Heart left ventricle (tissue), 13 donors: ENCODE measurements around the gene ZZZ3.

Source experiments
- POLR2A ChIP-seq, 2 donors: fragments of 450-650 bp; IDR thresholded peaks; one replicate each; pipeline ENCODE4 v1.6.1; 2017; ENCODE audit warnings: antibody characterized with exemption in 2 of 2, mild to moderate bottlenecking in 2 of 2, moderate library complexity in 2 of 2
- TF ChIP-seq, protein P1 (sequence below), 12 donors: fragments of 200-600 bp; sonication (generic) in 4 of 12; IDR thresholded peaks; one replicate each; pipeline versions ENCODE4 v1.5.0 to v1.8.0; 2018 to 2022; ENCODE audit warnings: antibody characterized with exemption in 12 of 12, mild to moderate bottlenecking in 5 of 12
- donor health status: ischemic (EF 13 %, LVEDD 7.1; RV severe dilation, severe dysfunction).
- donor health status: DM: no; HTN: yes; CAD: no.
- donor health status: DM: no; HTN: no; CAD: no.
- donor health status: ischemic (EF 25% LVEDD 6.9; RV normal size, moderate dysfunction).
- donor health status: ischemic (EF 25% LVEDD 5.7; RV mildly dilated, moderate dysfunction).
- donor health status: ischemic (EF 35%, LVEDD 5.7; RV mildly dilated, moderate dysfunction).
- donor health status: nonischemic (EF 11% LVEDD 7.7; RV severe dilation, severe dysfunction).
- donor health status: DM: yes; HTN: yes; CAD: no.
- donor health status: PGD.
- donor health status: ischemic (EF 29% LVEDD 5.4; RV normal size, mild dysfunction).
- donor health status: nonischemic (EF 23%, LVEDD 6.1; RV moderate dilation, normal function).

DNA sequence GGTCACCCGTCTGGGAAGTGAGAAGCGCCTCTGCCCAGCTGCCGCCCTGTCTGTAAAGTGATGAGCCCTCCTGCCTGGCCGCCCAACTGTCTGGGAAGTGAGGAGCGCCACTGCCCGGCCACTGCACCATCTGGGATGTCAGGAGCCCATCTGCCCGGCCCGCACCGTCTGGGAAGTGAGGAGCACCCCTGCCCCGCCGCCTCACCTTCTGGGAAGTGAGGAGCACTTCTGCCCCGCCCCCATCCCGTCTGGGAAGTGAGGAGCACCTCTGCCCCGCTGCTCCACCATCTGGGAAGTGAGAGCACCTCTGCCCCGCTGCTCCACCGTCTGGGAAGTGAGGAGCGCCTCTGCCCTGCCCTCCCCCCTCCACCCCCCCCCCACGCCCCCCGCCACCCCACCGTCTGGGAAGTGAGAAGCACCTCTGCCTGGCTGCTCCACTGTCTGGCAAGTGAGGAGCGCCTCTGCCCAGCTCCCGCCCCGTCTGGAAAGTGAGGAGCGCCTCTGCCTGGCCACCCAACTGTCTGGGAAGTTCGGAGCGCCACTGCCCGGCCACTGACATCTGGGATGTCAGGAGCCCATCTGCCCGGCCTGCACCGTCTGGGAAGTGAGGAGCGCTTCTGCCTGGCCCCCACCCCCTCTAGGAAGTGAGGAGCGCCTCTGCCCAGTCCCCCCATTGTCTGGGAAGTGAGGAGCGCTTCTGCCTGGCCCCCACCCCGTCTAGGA lies 4.5 kb upstream of the ZZZ3 start:
- no peak for TF ChIP-seq POLR2A (IDR thresholded peaks at IDR 0.05)
- TF ChIP-seq, protein P1, sequence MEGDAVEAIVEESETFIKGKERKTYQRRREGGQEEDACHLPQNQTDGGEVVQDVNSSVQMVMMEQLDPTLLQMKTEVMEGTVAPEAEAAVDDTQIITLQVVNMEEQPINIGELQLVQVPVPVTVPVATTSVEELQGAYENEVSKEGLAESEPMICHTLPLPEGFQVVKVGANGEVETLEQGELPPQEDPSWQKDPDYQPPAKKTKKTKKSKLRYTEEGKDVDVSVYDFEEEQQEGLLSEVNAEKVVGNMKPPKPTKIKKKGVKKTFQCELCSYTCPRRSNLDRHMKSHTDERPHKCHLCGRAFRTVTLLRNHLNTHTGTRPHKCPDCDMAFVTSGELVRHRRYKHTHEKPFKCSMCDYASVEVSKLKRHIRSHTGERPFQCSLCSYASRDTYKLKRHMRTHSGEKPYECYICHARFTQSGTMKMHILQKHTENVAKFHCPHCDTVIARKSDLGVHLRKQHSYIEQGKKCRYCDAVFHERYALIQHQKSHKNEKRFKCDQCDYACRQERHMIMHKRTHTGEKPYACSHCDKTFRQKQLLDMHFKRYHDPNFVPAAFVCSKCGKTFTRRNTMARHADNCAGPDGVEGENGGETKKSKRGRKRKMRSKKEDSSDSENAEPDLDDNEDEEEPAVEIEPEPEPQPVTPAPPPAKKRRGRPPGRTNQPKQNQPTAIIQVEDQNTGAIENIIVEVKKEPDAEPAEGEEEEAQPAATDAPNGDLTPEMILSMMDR (IDR thresholded peaks at IDR 0.05), result no peak
